ENCODE measurements around the gene PDE7B.
"Not testable (repeated sequence)": the region's sequence is repeated elsewhere in the genome, so short reads cannot be mapped to it uniquely, and the experiment has no call there.

PDE7B gene

DNA sequence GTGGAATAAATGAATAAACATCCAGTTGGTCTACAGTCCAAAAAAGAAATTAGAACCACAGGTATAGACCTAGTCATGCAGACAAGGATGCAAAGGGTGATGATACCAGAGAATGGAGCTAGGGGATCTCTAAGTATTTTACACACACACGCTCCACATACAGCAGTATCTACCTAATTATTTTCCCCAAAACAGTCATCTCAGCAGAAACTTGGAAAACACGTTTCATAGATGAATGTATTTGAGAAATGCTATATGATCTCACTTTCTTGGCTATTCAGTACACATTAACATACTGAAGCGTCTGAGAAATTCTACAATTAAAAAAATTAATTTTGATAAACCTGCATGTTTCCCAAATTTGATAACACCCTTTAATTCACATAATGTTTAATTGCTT is 243.3 kb downstream of the PDE7B start:
- H3K4me3 ChIP-seq (ENCODE audit: low read length): no peak overlapping the region
- peaks cover 4% of the 10 kb centered on the region for H3K4me1 ChIP-seq (ENCODE audit: control insufficient read depth, insufficient read depth, low read length)
- no peaks in the 10 kb centered on the region for H3K9me3 ChIP-seq (replicated peaks; ENCODE audit: low read length)
- no peaks in the 10 kb centered on the region for H3K27me3 ChIP-seq (ENCODE audit: control insufficient read depth, insufficient read depth, low read length)
- no peak overlapping the region for H3K9ac ChIP-seq (ENCODE audit: low read depth, low read length)
- no peaks in the 10 kb centered on the region for H3K36me3 ChIP-seq (ENCODE audit: insufficient read depth, low read length)
- no peak overlapping the region for H3K4me2 ChIP-seq (ENCODE audit: low read length)

DNA sequence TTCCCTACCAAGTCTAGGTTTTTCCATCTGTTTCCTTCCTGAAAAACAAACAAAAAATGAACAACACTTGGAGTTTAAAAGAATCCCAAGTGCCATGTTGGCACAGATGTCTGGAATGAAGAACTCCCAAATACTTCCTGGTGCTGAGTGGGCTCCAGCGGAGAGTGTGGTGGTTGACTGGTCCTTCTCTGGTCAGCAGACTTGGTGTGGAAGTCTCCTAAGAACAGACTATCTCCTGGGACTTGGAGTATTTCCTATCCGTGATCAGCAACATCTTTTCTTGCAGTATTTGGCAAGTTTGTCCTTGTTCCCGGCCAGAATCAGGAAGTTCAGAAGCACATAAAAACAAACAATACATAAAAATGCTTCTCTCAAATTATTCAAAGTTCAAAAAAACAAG is 244.5 kb downstream of the PDE7B start:
- H3K9ac ChIP-seq (ENCODE audit: low read depth, low read length): no peak overlapping the region

DNA sequence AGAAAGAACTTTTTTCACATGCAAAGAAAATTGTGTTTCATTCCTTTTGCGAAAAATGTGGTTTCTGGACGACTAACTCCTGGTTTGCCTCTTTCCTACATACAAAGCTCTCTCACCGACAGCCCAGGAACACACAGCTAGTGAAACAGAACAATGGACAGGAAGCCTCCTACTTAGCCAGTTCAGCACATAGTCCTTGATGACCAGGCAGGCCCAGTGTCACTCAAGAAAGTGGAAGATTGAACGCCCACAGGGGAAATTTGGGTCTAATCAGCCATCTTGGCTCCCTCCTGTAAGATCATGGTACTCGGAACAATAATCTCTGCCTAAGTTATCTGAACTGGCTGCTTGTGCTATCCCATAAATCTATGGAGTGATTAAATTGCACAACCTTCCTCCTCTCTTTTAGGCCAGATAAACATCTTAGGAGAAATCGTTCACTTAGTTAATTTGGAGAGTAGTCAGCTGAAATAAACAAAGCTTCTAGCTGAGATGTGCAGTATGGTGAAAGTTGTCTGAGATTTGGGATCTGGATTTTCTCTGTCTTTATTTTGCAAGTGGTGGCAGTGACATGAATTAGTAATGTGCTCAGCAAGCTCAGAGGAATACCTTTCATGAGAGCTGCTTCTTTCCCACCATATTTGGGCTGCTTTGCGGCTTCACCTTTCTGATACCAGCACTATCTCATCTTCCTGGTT is 251.6 kb downstream of the PDE7B start:
- no peak overlapping the region for H3K4me2 ChIP-seq (ENCODE audit: low read length)
- H3K36me3 ChIP-seq (ENCODE audit: insufficient read depth, low read length): no peaks in the 10 kb centered on the region
- no peaks in the 10 kb centered on the region for H3K27me3 ChIP-seq (ENCODE audit: control insufficient read depth, insufficient read depth, low read length)
- no peak overlapping the region for H3K4me3 ChIP-seq (ENCODE audit: low read length)
- H3K9me3 ChIP-seq (replicated peaks; ENCODE audit: low read length): no peaks in the 10 kb centered on the region
- H3K4me1 ChIP-seq (ENCODE audit: control insufficient read depth, insufficient read depth, low read length): no peaks in the 10 kb centered on the region
- no peak overlapping the region for H3K9ac ChIP-seq (ENCODE audit: low read depth, low read length)

More for the DNA sequence above, 244.5 kb downstream of the PDE7B start:
- no peak overlapping the region for H3K4me3 ChIP-seq (ENCODE audit: low read length)
- H3K4me2 ChIP-seq (ENCODE audit: low read length): no peak overlapping the region
- H3K9me3 ChIP-seq (replicated peaks; ENCODE audit: low read length): no peaks in the 10 kb centered on the region
- peaks cover 4% of the 10 kb centered on the region for H3K4me1 ChIP-seq (ENCODE audit: control insufficient read depth, insufficient read depth, low read length)
- no peaks in the 10 kb centered on the region for H3K36me3 ChIP-seq (ENCODE audit: insufficient read depth, low read length)
- H3K27me3 ChIP-seq (ENCODE audit: control insufficient read depth, insufficient read depth, low read length): no peaks in the 10 kb centered on the region

DNA sequence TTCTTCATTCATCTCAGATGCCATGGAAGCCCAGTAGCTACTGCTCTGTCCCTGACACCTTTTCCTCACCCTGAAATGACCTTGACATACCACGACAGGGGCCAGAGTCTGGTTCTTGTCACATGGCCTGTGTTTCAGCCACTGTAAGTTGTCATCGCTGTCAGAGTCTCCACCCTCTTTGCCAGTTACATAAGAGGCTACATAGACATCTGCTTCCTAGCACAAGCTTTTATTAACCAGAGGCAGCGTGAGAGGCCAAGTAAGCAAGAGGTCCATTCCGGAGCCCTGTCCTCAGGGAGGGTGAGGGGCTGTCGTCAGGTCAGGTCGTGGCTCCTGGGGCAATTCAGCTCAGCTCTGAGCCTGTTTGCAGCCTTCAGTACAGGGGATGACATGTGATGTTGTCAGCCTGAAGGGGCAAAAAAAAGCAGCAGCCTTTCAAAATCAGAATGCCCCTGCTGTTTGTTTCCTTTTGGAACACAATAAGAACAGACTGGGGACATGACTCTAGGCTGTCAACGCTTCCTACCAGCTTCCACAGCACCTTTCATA is 252.3 kb downstream of the PDE7B start:
- Histone ChIP-seq H3K36me3 (ENCODE audit: insufficient read depth, low read length) (no peaks in the 10 kb centered on the region), H3K9ac (ENCODE audit: low read depth, low read length) (no peak overlapping the region), H3K4me3 (ENCODE audit: low read length) (no peak overlapping the region), H3K4me1 (ENCODE audit: control insufficient read depth, insufficient read depth, low read length) (no peaks in the 10 kb centered on the region), H3K27me3 (ENCODE audit: control insufficient read depth, insufficient read depth, low read length) (no peaks in the 10 kb centered on the region), H3K9me3 (replicated peaks; ENCODE audit: low read length) (no peaks in the 10 kb centered on the region), H3K4me2 (ENCODE audit: low read length) (no peak overlapping the region)

DNA sequence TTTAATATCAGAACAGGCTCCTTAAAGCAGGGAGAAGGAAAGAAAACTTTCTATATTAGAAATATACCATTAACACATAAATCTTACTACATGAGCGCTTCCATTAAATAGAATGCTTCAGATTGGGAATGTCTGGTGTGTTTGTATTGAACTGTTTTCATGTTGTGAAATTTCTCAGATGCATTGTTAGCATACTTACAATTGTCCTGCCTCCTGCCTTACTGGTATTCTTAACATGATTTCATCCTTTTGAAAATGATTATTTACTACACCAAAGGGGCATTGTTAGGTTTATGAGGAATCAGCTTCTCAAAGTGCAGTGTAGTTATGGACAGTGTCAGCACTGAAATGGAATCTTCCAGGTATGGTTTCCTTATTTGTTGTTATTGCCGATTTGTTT is 253.1 kb downstream of the PDE7B start:
- H3K9ac ChIP-seq (ENCODE audit: low read depth, low read length): no peak overlapping the region
- no peak overlapping the region for H3K4me3 ChIP-seq (ENCODE audit: low read length)

DNA sequence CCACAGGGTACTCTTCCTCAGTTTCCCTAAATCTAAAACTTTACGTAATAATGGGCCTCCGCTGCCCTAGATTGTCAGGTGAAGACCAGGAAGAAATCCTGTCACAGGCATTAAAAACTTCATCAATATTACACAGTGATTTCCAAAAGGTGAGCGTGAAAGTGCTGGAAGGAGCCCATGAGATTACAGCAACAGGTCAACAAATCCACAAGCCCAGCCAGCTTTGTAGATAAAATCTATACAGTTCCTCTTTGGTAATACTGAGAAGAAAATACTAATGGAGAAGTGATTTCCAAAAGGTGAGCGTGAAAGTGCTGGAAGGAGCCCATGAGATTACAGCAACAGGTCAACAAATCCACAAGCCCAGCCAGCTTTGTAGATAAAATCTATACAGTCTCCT is 254.3 kb downstream of the PDE7B start:
- H3K4me3 ChIP-seq (ENCODE audit: low read length); H3K4me2 ChIP-seq (ENCODE audit: low read length); H3K27me3 ChIP-seq (ENCODE audit: control insufficient read depth, insufficient read depth, low read length): not testable (repeated sequence)

More for the DNA sequence above, 253.1 kb downstream of the PDE7B start:
- H3K4me1 ChIP-seq (ENCODE audit: control insufficient read depth, insufficient read depth, low read length): no peaks in the 10 kb centered on the region
- H3K4me2 ChIP-seq (ENCODE audit: low read length): no peak overlapping the region
- H3K36me3 ChIP-seq (ENCODE audit: insufficient read depth, low read length): no peaks in the 10 kb centered on the region
- H3K27me3 ChIP-seq (ENCODE audit: control insufficient read depth, insufficient read depth, low read length): no peaks in the 10 kb centered on the region
- H3K9me3 ChIP-seq (replicated peaks; ENCODE audit: low read length): no peaks in the 10 kb centered on the region

DNA sequence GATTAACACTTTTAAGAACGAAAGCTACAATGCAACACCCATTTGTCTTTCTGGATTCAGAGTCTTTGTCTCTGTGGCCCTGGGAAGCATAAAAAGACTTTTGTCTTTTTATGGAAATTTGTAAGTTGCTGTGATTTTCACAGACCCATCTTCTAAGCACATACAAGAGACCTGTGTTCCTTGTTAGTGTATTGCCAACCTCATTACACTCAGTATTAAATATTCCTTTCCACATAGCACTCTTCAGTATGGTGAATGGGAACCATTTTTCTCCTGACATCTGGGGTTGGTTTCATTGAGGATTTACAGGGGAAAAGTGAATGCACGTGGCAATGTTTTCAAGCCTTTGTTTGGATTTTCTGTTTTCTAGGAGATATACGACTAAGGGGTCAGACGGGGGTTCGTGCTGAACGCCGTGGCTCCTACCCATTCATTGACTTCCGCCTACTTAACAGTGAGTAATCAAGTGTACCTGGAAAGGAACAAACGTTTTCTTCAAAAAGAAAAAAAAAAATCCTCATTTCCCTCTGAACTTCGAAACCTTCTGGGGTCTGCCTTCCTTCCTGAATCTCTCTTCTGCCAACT is 257.0 kb downstream of the PDE7B start:
- Histone ChIP-seq H3K4me2 (ENCODE audit: low read length) (no peak overlapping the region), H3K4me1 (ENCODE audit: control insufficient read depth, insufficient read depth, low read length) (peaks cover 1% of the 10 kb centered on the region), H3K9ac (ENCODE audit: low read depth, low read length) (no peak overlapping the region), H3K27me3 (ENCODE audit: control insufficient read depth, insufficient read depth, low read length) (no peaks in the 10 kb centered on the region), H3K4me3 (ENCODE audit: low read length) (no peak overlapping the region), H3K9me3 (replicated peaks; ENCODE audit: low read length) (no peaks in the 10 kb centered on the region), H3K36me3 (ENCODE audit: insufficient read depth, low read length) (no peaks in the 10 kb centered on the region)

More for the DNA sequence above, 254.3 kb downstream of the PDE7B start:
- H3K9ac ChIP-seq (ENCODE audit: low read depth, low read length); H3K4me1 ChIP-seq (ENCODE audit: control insufficient read depth, insufficient read depth, low read length); H3K9me3 ChIP-seq (replicated peaks; ENCODE audit: low read length); H3K36me3 ChIP-seq (ENCODE audit: insufficient read depth, low read length): not testable (repeated sequence)

DNA sequence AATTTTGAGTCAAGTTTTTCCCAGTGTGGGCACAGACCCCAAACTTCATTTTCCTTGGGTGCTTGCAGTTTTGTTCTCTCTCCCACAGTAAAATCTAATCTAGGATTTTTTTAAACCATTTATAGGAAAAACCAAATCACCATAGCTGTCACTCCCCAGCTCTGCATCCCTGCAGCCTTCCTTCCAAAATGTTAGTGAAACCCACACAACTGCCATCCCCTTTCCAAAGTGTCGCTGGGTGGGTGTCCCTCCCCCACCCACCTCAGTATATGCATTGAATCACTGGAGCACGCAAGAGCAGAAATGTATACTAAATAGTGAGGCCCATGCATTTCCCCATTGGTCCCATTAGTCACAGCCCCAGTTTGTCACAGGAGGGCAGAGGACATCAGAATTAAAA is 260.3 kb downstream of the PDE7B start:
- Histone ChIP-seq H3K4me1 (ENCODE audit: control insufficient read depth, insufficient read depth, low read length) (peaks cover 9% of the 10 kb centered on the region), H3K4me2 (ENCODE audit: low read length) (no peak overlapping the region), H3K9ac (ENCODE audit: low read depth, low read length) (no peak overlapping the region), H3K9me3 (replicated peaks; ENCODE audit: low read length) (no peaks in the 10 kb centered on the region), H3K4me3 (ENCODE audit: low read length) (no peak overlapping the region), H3K36me3 (ENCODE audit: insufficient read depth, low read length) (no peaks in the 10 kb centered on the region), H3K27me3 (ENCODE audit: control insufficient read depth, insufficient read depth, low read length) (no peaks in the 10 kb centered on the region)

DNA sequence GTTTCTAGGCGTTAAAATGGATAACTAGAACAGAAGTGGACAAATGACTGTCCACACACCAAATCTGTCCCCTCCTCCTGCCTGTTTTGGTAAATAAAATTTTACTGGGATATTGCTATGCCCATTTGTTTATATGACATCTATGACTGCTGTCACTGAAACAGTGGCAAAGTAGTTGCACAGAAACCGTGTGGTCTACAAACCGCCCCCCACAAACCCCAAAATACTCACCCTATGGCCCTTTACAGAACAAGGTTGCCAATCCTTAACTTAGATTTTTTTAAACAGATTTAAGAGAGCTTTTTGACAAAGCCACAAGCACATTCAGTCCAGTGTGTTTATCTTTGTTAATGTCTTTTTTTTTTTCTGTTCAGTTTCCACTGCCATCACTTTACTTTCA is 260.8 kb downstream of the PDE7B start:
- no peak overlapping the region for H3K9ac ChIP-seq (ENCODE audit: low read depth, low read length)
- H3K4me1 ChIP-seq (ENCODE audit: control insufficient read depth, insufficient read depth, low read length): peaks cover 13% of the 10 kb centered on the region
- H3K9me3 ChIP-seq (replicated peaks; ENCODE audit: low read length): no peaks in the 10 kb centered on the region
- H3K4me2 ChIP-seq (ENCODE audit: low read length): no peak overlapping the region
- H3K36me3 ChIP-seq (ENCODE audit: insufficient read depth, low read length): no peaks in the 10 kb centered on the region
- no peak overlapping the region for H3K4me3 ChIP-seq (ENCODE audit: low read length)
- no peaks in the 10 kb centered on the region for H3K27me3 ChIP-seq (ENCODE audit: control insufficient read depth, insufficient read depth, low read length)

DNA sequence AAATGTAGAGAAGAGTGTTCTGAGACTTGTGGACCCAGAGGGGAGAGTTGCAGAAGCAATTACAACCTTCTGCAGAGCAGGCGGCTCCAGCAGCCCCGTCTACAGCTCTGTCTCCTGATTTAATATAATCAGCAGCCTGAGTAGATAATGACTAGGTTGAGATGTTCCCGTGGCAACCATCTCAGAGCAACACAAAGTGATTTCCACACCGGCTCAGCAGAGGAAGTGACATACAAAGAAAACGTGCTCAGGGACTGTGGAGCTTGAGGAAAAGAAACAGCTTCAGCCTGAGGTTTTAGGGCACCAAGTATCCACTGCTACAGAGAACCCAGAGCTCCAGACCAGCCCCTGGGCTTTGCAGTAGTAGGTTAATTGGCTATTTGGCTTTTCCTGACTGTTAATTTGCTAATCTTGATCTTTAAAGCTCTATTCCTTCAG is 262.3 kb downstream of the PDE7B start:
- H3K9ac ChIP-seq (ENCODE audit: low read depth, low read length): no peak overlapping the region
- no peaks in the 10 kb centered on the region for H3K36me3 ChIP-seq (ENCODE audit: insufficient read depth, low read length)
- H3K9me3 ChIP-seq (replicated peaks; ENCODE audit: low read length): no peaks in the 10 kb centered on the region
- H3K4me3 ChIP-seq (ENCODE audit: low read length): no peak overlapping the region
- H3K4me1 ChIP-seq (ENCODE audit: control insufficient read depth, insufficient read depth, low read length): peaks cover 16% of the 10 kb centered on the region
- peak overlapping the region; percentile 44 for H3K4me2 ChIP-seq (ENCODE audit: low read length)
- no peaks in the 10 kb centered on the region for H3K27me3 ChIP-seq (ENCODE audit: control insufficient read depth, insufficient read depth, low read length)

DNA sequence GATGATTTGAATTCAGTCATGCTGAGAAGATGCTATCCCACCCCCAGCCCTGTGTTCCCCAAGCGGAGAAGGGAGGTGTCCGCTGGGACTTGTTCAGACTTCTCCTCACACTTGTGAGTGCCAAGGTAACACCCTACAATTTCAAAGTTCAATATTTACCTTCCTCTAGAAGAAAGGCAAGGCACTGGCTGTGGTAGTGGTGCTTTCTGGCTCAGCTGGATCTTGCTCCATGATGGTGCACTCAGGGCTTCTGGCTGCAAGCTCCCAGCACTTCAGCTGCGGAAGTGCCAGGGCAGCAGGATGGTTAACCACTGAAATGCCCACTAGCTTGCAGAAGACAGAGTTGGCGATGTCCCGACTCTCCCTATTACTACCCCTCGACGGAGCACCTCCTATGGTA is 263.2 kb downstream of the PDE7B start:
- Histone ChIP-seq H3K27me3 (ENCODE audit: control insufficient read depth, insufficient read depth, low read length) (no peaks in the 10 kb centered on the region), H3K4me2 (ENCODE audit: low read length) (no peak overlapping the region), H3K36me3 (ENCODE audit: insufficient read depth, low read length) (no peaks in the 10 kb centered on the region), H3K4me1 (ENCODE audit: control insufficient read depth, insufficient read depth, low read length) (peaks cover 16% of the 10 kb centered on the region), H3K4me3 (ENCODE audit: low read length) (no peak overlapping the region), H3K9me3 (replicated peaks; ENCODE audit: low read length) (no peaks in the 10 kb centered on the region), H3K9ac (ENCODE audit: low read depth, low read length) (no peak overlapping the region)

DNA sequence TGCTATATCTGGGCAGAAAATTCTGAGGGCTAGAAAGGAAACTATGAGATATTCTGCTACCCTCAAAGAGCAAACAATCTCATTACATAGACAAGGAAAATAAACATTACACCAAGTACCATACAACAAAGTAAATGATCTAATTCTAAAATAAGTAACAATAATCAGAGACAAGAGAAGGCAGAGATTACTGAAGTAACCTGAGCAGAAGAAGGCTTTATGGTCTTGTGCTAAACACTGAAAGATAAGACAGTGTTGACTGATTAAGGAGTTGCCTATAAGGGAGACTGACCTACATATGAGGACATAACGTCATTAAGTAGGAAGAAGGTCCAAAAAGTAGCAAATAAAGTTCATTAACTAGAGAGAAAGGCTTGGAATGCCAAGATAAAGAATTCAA is 264.4 kb downstream of the PDE7B start:
- Histone ChIP-seq H3K36me3 (ENCODE audit: insufficient read depth, low read length) (no peaks in the 10 kb centered on the region), H3K9ac (ENCODE audit: low read depth, low read length) (no peak overlapping the region), H3K4me1 (ENCODE audit: control insufficient read depth, insufficient read depth, low read length) (peaks cover 16% of the 10 kb centered on the region)

More for the DNA sequence above, 264.4 kb downstream of the PDE7B start:
- Histone ChIP-seq H3K9me3 (replicated peaks; ENCODE audit: low read length) (no peaks in the 10 kb centered on the region), H3K4me2 (ENCODE audit: low read length) (no peak overlapping the region), H3K4me3 (ENCODE audit: low read length) (no peak overlapping the region), H3K27me3 (ENCODE audit: control insufficient read depth, insufficient read depth, low read length) (no peaks in the 10 kb centered on the region)
